HepG2 (cell line): Measurements from ENCODE around the gene CHD9. TPM values are rescaled to one million over a fixed set of nuclear protein-coding genes. Genes with fewer than 3 reads are reported as not detected.

Experiments used
- AKAP8 ChIP-seq: sonication (generic); formaldehyde crosslinking; IDR thresholded peaks from 2 replicates; pipeline ENCODE4 v1.5.1; 2020; ENCODE audit warnings: mild to moderate bottlenecking, missing genetic modification reagents
- DDIT3 ChIP-seq: sonication (generic); formaldehyde crosslinking; IDR thresholded peaks from 2 replicates; pipeline ENCODE4 v1.4.0; 2020; ENCODE audit warnings: mild to moderate bottlenecking, missing genetic modification reagents
- FOXA1 ChIP-seq, 2 experiments: fragments of 450-650 bp in 1 of 2; sonication (generic) in 1 of 2; formaldehyde crosslinking in 1 of 2; IDR thresholded peaks; 2 replicates each; pipeline versions ENCODE4 v1.4.0 to v1.6.1; 2016 to 2020; ENCODE audit warnings: missing genetic modification reagents in 1 of 2
- HNRNPUL1 ChIP-seq: fragments of 200-400 bp; formaldehyde crosslinking; IDR thresholded peaks from 2 replicates; pipeline ENCODE4 v1.6.1; 2017; ENCODE audit warnings: low read depth, mild to moderate bottlenecking, low read length, moderate library complexity
- JUNB ChIP-seq: sonication (generic); formaldehyde crosslinking; IDR thresholded peaks from 2 replicates; pipeline ENCODE4 v1.8.0; 2022; ENCODE audit warnings: missing genetic modification reagents, mild to moderate bottlenecking, borderline replicate concordance
- LCORL ChIP-seq, 2 experiments: fragments of 450-650 bp in 1 of 2; sonication (generic) in 1 of 2; formaldehyde crosslinking in 1 of 2; IDR thresholded peaks; 2 replicates each; pipeline versions ENCODE4 v1.5.0 to v1.6.1; 2017 to 2020; ENCODE audit warnings: antibody characterized with exemption in 1 of 2, missing genetic modification reagents in 1 of 2
- LRRFIP1 ChIP-seq: sonication (generic); formaldehyde crosslinking; conservative IDR thresholded peaks from 2 replicates; pipeline ENCODE4 v1.4.0; 2020; ENCODE audit warnings: missing genetic modification reagents
- MXD4 ChIP-seq: IDR thresholded peaks from 2 replicates; pipeline ENCODE4 v1.6.1; 2016; ENCODE audit warnings: mild to moderate bottlenecking, missing biosample characterization, missing genetic modification reagents
- NBN ChIP-seq: fragments of 450-650 bp; conservative IDR thresholded peaks from 2 replicates; pipeline ENCODE4 v1.6.1; 2017
- NR2F6 ChIP-seq, 2 experiments: IDR thresholded peaks; 2 replicates each; pipeline ENCODE4 v1.6.1; 2016; ENCODE audit warnings: antibody characterized with exemption in 1 of 2, mild to moderate bottlenecking in 1 of 2
- NR3C1 ChIP-seq: sonication (generic); formaldehyde crosslinking; IDR thresholded peaks from 2 replicates; pipeline ENCODE4 v1.4.0; 2020; ENCODE audit warnings: missing genetic modification reagents
- PLSCR1 ChIP-seq: sonication (generic); formaldehyde crosslinking; IDR thresholded peaks from 2 replicates; pipeline ENCODE4 v1.5.0; 2020; ENCODE audit warnings: missing genetic modification reagents, mild to moderate bottlenecking, borderline replicate concordance
- RFX3 ChIP-seq: IDR thresholded peaks from 2 replicates; pipeline ENCODE4 v1.6.1; 2016; ENCODE audit warnings: missing biosample characterization, missing genetic modification reagents
- RFX5 ChIP-seq: IDR thresholded peaks from 2 replicates; pipeline ENCODE4 v1.6.1; 2011; ENCODE audit warnings: low read depth, low read length, improper control_type of control experiment
- SIN3B ChIP-seq: fragments of 150-350 bp; IDR thresholded peaks from 2 replicates; pipeline ENCODE4 v1.6.1; 2014; ENCODE audit warnings: low read length
- TMF1 ChIP-seq: sonication (generic); formaldehyde crosslinking; IDR thresholded peaks from 2 replicates; pipeline ENCODE4 v1.8.1; 2022; ENCODE audit warnings: low read depth, missing genetic modification reagents
- ZBTB8A ChIP-seq: sonication (generic); formaldehyde crosslinking; IDR thresholded peaks from 2 replicates; pipeline ENCODE4 v1.4.0; 2020; ENCODE audit warnings: mild to moderate bottlenecking, low read depth, missing genetic modification reagents, borderline replicate concordance
- ZKSCAN1 ChIP-seq: fragments of 150-350 bp; IDR thresholded peaks from 2 replicates; pipeline ENCODE4 v1.6.1; 2014; ENCODE audit warnings: low read length
- ZNF224 ChIP-seq: sonication (generic); formaldehyde crosslinking; IDR thresholded peaks from 2 replicates; pipeline ENCODE4 v1.5.0; 2020; ENCODE audit warnings: mild to moderate bottlenecking, missing genetic modification reagents
- ZNF30 ChIP-seq: sonication (generic); formaldehyde crosslinking; IDR thresholded peaks from 2 replicates; pipeline ENCODE4 v1.5.0; 2020; ENCODE audit warnings: mild to moderate bottlenecking, missing genetic modification reagents
- ZNF326 ChIP-seq: sonication (generic); formaldehyde crosslinking; IDR thresholded peaks from 2 replicates; pipeline ENCODE4 v1.4.0; 2020; ENCODE audit warnings: missing genetic modification reagents, borderline replicate concordance
- ZNF350 ChIP-seq: sonication (generic); formaldehyde crosslinking; IDR thresholded peaks from 2 replicates; pipeline ENCODE4 v1.4.0; 2020; ENCODE audit warnings: mild to moderate bottlenecking, low read depth, missing genetic modification reagents, borderline replicate concordance
- ZNF552 ChIP-seq: sonication (generic); formaldehyde crosslinking; IDR thresholded peaks from 2 replicates; pipeline ENCODE4 v1.9.0; 2022; ENCODE audit warnings: missing genetic modification reagents, mild to moderate bottlenecking, borderline replicate concordance
- ZNF605 ChIP-seq: sonication (generic); formaldehyde crosslinking; IDR thresholded peaks from 2 replicates; pipeline ENCODE4 v1.8.0; 2022; ENCODE audit warnings: mild to moderate bottlenecking, missing genetic modification reagents
- ZNF678 ChIP-seq: sonication (generic); formaldehyde crosslinking; IDR thresholded peaks from 2 replicates; pipeline ENCODE4 v1.4.0; 2020; ENCODE audit warnings: mild to moderate bottlenecking, missing genetic modification reagents
- ZNF713 ChIP-seq: sonication (generic); formaldehyde crosslinking; IDR thresholded peaks from 2 replicates; pipeline ENCODE4 v1.4.0; 2020; ENCODE audit warnings: mild to moderate bottlenecking, missing genetic modification reagents
- ZNF761 ChIP-seq: sonication (generic); formaldehyde crosslinking; conservative IDR thresholded peaks from 2 replicates; pipeline ENCODE4 v1.4.0; 2020; ENCODE audit warnings: mild to moderate bottlenecking, missing genetic modification reagents
- polyA plus RNA-seq, 8 experiments: library from polyadenylated mRNA; depleted of rRNA in 3 of 8; stranded (reverse) in 7 of 8; unstranded in 1 of 8; fragments of >200 nt; fragmentation: Illumina TruSeq in 4 of 8; extraction: Trizol in 4 of 8; gene quantifications; 2 replicates each; pipeline versions ENCODE4 v1.2.1 to v1.2.3, GENCODE V29; 2011 to 2016; ENCODE audit warnings: low read depth in 4 of 8, missing spikeins in 1 of 8, mixed read lengths in 1 of 8; ENCODE audit not compliant: insufficient read depth in 1 of 8
- total RNA-seq, 5 experiments: library from RNA; depleted of rRNA; stranded (reverse); fragments of >200 nt; fragmentation: Illumina TruSeq; extraction: Trizol; gene quantifications; 2 replicates each; pipeline ENCODE4 v1.2.3, GENCODE V29; 2016; ENCODE audit warnings: low read depth in 1 of 5

The CHD9 gene
- total and polyA plus RNA-seq, 2 of the 13 experiments (the other 11 are each of a cell fraction or from before 2014, with no cell fraction given), result 23.4 to 27.7 TPM

- TF ChIP-seq LRRFIP1 (no peak), ZNF761 (no peak), ZNF350 (CRISPR knock-in tag) (no peak), RFX5 (no peak; the same call in 1 of the 2 replicates), ZNF30 (no peak), NR3C1 (CRISPR knock-in tag) (no peak), SIN3B (no peak), TMF1 (CRISPR knock-in tag) (no peak), NR2F6 (IDR thresholded peaks at IDR 0.05) (peak; percentile 34; the same call in 1 of the 2 replicates), NR2F6 (CRISPR knock-in tag; IDR thresholded peaks at IDR 0.05) (no peak), ZNF326 (CRISPR knock-in tag) (no peak), PLSCR1 (CRISPR knock-in tag) (no peak), DDIT3 (CRISPR knock-in tag) (no peak), HNRNPUL1 (no peak), NBN (no peak), ZNF552 (CRISPR knock-in tag) (no peak), LCORL (IDR thresholded peaks at IDR 0.05) (no peak), LCORL (CRISPR knock-in tag; IDR thresholded peaks at IDR 0.05) (peak; percentile 71), ZNF713 (no peak), ZNF678 (CRISPR knock-in tag) (no peak), RFX3 (CRISPR knock-in tag) (no peak), MXD4 (CRISPR knock-in tag) (no peak), ZKSCAN1 (peak; percentile 95), JUNB (CRISPR knock-in tag) (no peak), FOXA1 (IDR thresholded peaks at IDR 0.05) (no peak), FOXA1 (CRISPR knock-in tag; IDR thresholded peaks at IDR 0.05) (no peak), ZNF605 (CRISPR knock-in tag) (no peak; the same call in 1 of the 2 replicates), ZNF224 (CRISPR knock-in tag) (no peak), AKAP8 (CRISPR knock-in tag) (no peak), ZBTB8A (CRISPR knock-in tag) (no peak)
Observed at GRCh38 chr16:53055541-53056391, 975 bp downstream of the CHD9 start (continued).
